HCT116 (cell line): ENCODE measurements around the gene LTB4R.

Source experiments
- EZH2phosphoT487 ChIP-seq: fragments of 200-600 bp; IDR thresholded peaks from 2 replicates; pipeline ENCODE4 v1.6.1; 2018; ENCODE audit warnings: antibody characterized with exemption, borderline replicate concordance
- FOSL1 ChIP-seq: IDR thresholded peaks from 2 replicates; pipeline ENCODE4 v1.6.1; 2012; ENCODE audit warnings: low read depth
- MAX ChIP-seq: IDR thresholded peaks from 2 replicates; pipeline ENCODE4 v1.6.1; 2012
- POLR2A ChIP-seq: IDR thresholded peaks from 2 replicates; pipeline ENCODE4 v1.7.0; 2011; ENCODE audit warnings: borderline replicate concordance; ENCODE audit not compliant: insufficient read depth, insufficient read length; ENCODE audit errors: extremely low read depth
- POLR2AphosphoS5 ChIP-seq: IDR thresholded peaks from 2 replicates; pipeline ENCODE4 v1.6.1; 2011; ENCODE audit warnings: mild to moderate bottlenecking, low read depth, low read length, moderate library complexity
- REST ChIP-seq: IDR thresholded peaks from 2 replicates; pipeline ENCODE4 v1.6.1; 2012; ENCODE audit warnings: low read depth
- SIN3A ChIP-seq: IDR thresholded peaks from 2 replicates; pipeline ENCODE4 v1.6.1; 2012; ENCODE audit warnings: low read depth
- SP1 ChIP-seq: IDR thresholded peaks from 2 replicates; pipeline ENCODE4 v1.6.1; 2012; ENCODE audit warnings: low read depth
- ZNF274 ChIP-seq: fragments of 200-500 bp; sonication (Bioruptor generic); IDR thresholded peaks from 2 replicates; pipeline ENCODE4 v1.6.1; 2014; ENCODE audit warnings: mild to moderate bottlenecking, low read depth, low read length, inconsistent platforms

- no peak for TF ChIP-seq SP1
- TF ChIP-seq FOSL1, result no peak
- TF ChIP-seq SIN3A, result no peak
- no peak for TF ChIP-seq REST
- TF ChIP-seq POLR2A, result no peak
- no peak for TF ChIP-seq ZNF274
- TF ChIP-seq MAX, result no peak
- no peak for TF ChIP-seq POLR2AphosphoS5
- no peak for TF ChIP-seq EZH2phosphoT487
Observed at GRCh38 chr14:24324024-24324423, 12.7 kb downstream of the LTB4R start.
